HG03469 (cell line): ENCODE data around the gene GPR158.

Experiments used
- ATAC-seq: cut with Tn5 transposase; IDR thresholded peaks from one replicate; pipeline ENCODE4 v1.9.1; 2021; ENCODE audit warnings: mild to moderate bottlenecking, moderate library complexity, moderate number of reproducible peaks; ENCODE audit not compliant: unreplicated experiment

GPR158 gene

GRCh38 chr10:25206693-25207414 is 32.1 kb downstream of the GPR158 start:
- ATAC-seq: no peak

GRCh38 chr10:25209618-25210017 is 34.8 kb downstream of the GPR158 start:
- ATAC-seq: no peak

- ATAC-seq: no peak
Observed at GRCh38 chr10:25210265-25210664, 35.5 kb downstream of the GPR158 start.

- no peak for ATAC-seq
Observed at GRCh38 chr10:25220156-25220555, 45.4 kb downstream of the GPR158 start.

GRCh38 chr10:25222085-25222660 is 47.4 kb downstream of the GPR158 start:
- no peak for ATAC-seq

GRCh38 chr10:25226775-25227682 is 52.2 kb downstream of the GPR158 start:
- ATAC-seq: no peak

GRCh38 chr10:25231751-25232150 is 57.0 kb downstream of the GPR158 start:
- ATAC-seq: no peak

GRCh38 chr10:25232204-25232603 is 57.4 kb downstream of the GPR158 start:
- no peak for ATAC-seq

GRCh38 chr10:25245165-25245564 is 70.4 kb downstream of the GPR158 start:
- no peak for ATAC-seq

- no peak for ATAC-seq
Observed at GRCh38 chr10:25257646-25258045, 82.8 kb downstream of the GPR158 start.

GRCh38 chr10:25261110-25261509 is 86.3 kb downstream of the GPR158 start:
- no peak for ATAC-seq

- no peak for ATAC-seq
Observed at GRCh38 chr10:25261558-25261957, 86.8 kb downstream of the GPR158 start.

- no peak for ATAC-seq
Observed at GRCh38 chr10:25263931-25264330, 89.1 kb downstream of the GPR158 start.

GRCh38 chr10:25278180-25278579 is 103.4 kb downstream of the GPR158 start:
- no peak for ATAC-seq

GRCh38 chr10:25280076-25280475 is 105.3 kb downstream of the GPR158 start:
- ATAC-seq: no peak

- ATAC-seq: no peak
Observed at GRCh38 chr10:25280573-25280972, 105.8 kb downstream of the GPR158 start.

GRCh38 chr10:25285809-25286208 is 111.0 kb downstream of the GPR158 start:
- ATAC-seq: no peak

- ATAC-seq: no peak
Observed at GRCh38 chr10:25288181-25288580, 113.4 kb downstream of the GPR158 start.

- ATAC-seq: no peak
Observed at GRCh38 chr10:25294032-25294926, 119.5 kb downstream of the GPR158 start.

GRCh38 chr10:25296324-25296723 is 121.5 kb downstream of the GPR158 start:
- ATAC-seq: no peak

- no peak for ATAC-seq
Observed at GRCh38 chr10:25297466-25297865, 122.7 kb downstream of the GPR158 start.
